GM18867 (cell line): ENCODE data around the gene KRTAP10-6.
"Not testable (repeated sequence)": the region's sequence is repeated elsewhere in the genome, so short reads cannot be mapped to it uniquely, and the experiment has no call there.

Experiments
- ATAC-seq: cut with Tn5 transposase; IDR thresholded peaks from one replicate; pipeline ENCODE4 v1.9.1; 2021; ENCODE audit warnings: mild to moderate bottlenecking, moderate library complexity; ENCODE audit not compliant: unreplicated experiment

The KRTAP10-6 gene

GRCh38 chr21:44592446-44593311 lies at the start of gene KRTAP10-6:
KRTAP10-6 (minus strand) TSS chr21:44592505; CDS start chr21:44592484, 21 bp downstream.
- ATAC-seq = no peak

- no peak for ATAC-seq
Observed at GRCh38 chr21:44640761-44641160, 48.5 kb upstream of the KRTAP10-6 start.

GRCh38 chr21:44639331-44639655 lies 47.0 kb upstream of the KRTAP10-6 start:
- ATAC-seq = no peak

DNA sequence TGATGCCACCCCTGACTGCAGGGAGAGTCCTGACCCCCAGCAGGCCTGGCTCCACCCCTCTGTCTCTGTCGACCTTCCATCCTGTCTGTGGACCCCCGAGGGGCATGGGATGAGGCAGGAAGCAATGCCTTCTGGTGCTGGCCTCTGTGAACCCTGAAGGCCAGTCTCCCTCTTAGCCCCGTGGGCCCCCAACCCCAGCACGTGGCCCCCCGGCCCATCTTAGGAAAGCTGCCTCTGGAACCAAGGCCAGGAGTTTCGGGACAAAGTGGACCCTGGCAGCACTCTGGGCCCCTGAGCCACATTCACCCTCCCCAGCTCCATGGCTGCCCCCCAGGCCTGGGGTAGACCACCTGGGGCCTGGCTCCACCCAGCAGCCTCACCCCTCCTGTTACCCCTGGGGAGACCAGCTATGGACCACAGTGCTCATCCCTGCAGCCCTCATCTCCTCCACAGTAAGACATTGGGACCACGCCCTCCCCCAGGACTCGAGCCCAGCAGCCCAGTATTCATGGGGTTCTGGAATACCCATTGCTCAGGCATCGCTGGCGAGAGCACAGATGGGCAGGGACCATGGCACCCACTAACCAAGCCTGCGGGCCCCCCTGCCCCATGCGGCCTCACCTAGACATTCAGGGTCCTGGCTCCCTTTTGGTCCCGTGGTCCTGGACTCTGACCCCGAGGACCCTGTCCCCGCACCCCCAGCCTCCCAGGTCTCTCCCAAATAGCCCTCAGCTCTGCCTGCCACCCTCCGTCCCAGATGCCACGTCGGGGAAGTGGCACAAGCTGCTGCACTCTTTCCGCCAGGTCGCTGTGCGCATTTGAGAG lies 46.4 kb upstream of the KRTAP10-6 start:
- not testable (repeated sequence) for ATAC-seq

DNA sequence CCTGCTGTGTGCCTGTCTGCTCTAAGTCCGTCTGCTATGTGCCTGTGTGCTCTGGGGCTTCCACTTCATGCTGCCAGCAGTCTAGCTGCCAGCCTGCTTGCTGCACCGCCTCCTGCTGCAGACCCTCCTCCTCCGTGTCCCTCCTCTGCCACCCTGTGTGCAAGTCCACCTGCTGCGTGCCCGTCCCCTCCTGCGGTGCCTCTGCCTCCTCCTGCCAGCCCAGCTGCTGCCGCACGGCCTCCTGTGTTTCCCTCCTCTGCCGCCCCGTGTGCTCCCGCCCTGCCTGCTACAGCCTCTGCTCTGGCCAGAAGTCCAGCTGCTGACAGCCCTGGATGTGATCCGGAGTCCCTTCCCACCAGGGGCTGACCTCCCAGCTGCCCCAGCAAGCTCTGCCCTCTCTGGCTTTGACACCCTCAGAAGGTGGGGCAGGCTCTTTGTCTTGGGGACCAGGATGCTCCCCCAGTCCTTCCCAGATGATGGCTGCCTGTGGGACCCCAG lies 45.6 kb upstream of the KRTAP10-6 start:
- ATAC-seq = not testable (repeated sequence)

GRCh38 chr21:44637018-44637850 lies 44.9 kb upstream of the KRTAP10-6 start, which contains the start of gene KRTAP10-10:
KRTAP10-10 (plus strand) TSS chr21:44637356; CDS start chr21:44637418, 62 bp downstream.
- no peak for ATAC-seq

DNA sequence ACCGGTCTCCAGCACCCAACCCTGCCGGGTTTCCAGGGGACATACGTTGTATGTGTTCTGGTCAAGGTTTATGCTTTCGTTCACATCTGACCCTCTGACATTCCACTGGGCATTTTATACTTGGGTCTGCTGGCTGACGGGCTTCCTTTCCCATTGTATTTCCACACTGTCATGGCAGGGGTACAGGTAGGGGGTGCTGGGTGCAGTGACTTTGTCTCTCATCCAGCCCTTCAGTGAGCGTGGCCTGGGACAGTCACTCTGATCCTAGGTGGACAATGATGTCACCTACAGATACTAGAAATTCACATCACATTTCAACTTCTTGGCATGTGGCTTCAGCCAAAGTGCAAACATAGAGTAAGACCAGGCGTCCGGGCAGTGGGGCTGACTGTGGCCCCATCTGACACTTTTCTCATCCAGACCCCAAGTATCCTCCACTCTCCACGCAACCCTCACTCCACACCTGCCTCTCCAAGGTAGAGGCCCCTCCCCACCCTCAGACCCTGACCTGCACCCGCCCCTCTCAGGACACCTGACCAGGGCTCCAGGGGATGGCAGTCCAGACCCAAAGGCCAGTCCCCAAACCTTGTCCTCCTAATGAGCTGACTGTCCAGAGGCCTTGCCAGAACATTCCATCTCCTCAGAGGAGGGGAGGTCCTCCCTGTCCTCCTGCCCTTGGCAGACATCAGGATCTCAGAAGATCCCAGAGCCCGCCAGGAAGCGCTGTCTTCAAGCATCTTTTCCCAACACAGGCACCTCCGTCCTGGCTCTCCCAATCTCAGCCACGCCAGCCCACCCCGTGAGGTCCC lies 44.1 kb upstream of the KRTAP10-6 start:
- no peak for ATAC-seq

GRCh38 chr21:44632067-44632466 lies 39.8 kb upstream of the KRTAP10-6 start:
- ATAC-seq = no peak

DNA sequence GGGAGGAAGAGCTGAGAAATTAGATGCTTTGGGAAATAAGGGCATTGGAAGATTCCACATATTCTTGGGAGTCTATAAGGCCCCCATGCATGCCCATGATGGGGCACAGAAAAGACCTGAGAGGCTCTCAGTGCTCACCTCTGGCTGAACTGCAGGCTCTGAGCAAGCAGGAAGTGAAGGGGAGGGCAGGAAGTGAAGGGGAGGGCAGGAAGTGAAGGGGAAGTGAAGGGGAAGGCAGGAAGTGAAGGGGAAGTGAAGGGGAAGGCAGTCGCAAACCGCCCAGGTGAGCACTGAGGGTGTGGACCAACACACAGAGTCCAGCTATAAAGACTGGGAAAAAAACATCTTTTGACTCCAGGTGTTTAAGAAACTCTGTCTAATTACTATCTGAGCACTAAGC lies 38.1 kb upstream of the KRTAP10-6 start:
- ATAC-seq = no peak

DNA sequence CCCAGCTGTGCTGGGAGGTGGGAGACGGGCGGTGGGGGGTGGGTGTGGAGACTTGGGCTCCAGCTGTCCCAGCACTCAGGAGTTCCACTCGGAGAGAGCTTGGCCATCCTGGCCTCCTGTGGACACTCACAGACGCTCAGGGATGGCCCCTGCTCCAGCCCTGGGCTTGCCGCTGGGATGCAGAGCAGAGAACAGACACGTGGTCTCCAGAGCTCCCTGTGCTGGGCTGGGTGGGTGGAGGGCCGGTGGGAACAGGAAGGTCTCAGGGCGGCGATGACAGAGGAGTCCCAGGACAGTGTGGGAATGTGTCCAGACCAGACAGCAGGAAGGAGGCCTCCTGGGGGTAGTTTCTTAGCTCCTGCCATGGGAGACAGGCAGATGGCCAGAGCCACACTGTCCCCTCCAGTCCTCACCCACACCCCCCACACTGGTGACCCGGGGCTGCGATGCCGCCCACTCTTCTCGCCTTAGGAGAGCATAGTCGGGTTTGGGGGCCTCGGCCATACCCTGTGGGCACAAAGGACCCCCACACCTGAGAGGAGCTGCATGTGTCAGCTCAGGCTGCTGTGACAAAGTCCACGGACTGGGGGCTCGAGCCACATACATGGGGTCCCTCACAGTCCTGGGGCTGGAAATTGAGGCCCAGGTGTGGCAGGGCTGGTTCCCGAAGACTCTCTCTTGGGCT lies 36.5 kb upstream of the KRTAP10-6 start:
- ATAC-seq = no peak

DNA sequence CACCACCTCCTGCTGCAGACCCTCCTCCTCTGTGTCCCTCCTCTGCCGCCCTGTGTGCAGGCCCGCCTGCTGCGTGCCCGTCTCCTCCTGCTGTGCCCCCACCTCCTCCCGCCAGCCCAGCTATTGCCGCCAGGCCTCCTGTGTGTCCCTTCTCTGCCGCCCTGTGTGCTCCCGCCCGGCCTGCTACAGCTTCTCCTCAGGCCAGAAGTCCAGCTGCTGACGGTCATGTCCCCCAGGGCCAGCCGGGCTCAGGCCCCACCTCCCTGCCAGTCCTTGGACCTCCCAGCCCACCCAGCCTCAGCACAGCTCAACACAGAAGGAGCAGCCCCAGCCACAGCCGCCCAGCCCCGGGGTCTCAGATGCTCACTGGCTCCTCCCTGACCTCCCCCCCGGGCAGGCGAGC lies 35.5 kb upstream of the KRTAP10-6 start:
- ATAC-seq = not testable (repeated sequence)

GRCh38 chr21:44627181-44627822 lies 35.0 kb upstream of the KRTAP10-6 start:
- not testable (repeated sequence) for ATAC-seq

- ATAC-seq = no peak
Observed at GRCh38 chr21:44626673-44627143, 34.4 kb upstream of the KRTAP10-6 start, which contains the start of gene KRTAP10-9. KRTAP10-9 (plus strand) TSS chr21:44627093; CDS start chr21:44627172, 79 bp downstream.

DNA sequence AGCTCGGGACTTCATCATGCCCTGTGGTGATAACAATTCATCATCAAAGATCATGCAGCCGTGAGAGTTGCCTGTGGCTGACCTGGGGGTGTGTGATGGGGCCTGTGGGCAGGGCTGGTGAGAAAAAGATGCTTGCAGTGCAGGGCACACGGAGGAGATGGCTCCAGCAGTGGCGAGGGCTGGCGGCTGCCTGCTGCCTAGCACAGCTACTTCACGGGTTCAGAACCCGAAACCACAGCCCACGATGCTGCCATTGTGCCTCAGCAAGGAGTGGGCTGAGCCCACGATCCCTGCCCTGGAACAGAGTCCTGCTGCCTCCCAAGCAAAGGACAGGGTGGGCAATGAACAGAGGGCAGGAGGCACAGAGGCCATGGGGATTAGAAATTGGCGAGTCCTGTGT lies 34.0 kb upstream of the KRTAP10-6 start:
- ATAC-seq = no peak

- ATAC-seq = no peak
Observed at GRCh38 chr21:44625756-44626155, 33.5 kb upstream of the KRTAP10-6 start.

GRCh38 chr21:44623575-44623974 lies 31.3 kb upstream of the KRTAP10-6 start:
- no peak for ATAC-seq

DNA sequence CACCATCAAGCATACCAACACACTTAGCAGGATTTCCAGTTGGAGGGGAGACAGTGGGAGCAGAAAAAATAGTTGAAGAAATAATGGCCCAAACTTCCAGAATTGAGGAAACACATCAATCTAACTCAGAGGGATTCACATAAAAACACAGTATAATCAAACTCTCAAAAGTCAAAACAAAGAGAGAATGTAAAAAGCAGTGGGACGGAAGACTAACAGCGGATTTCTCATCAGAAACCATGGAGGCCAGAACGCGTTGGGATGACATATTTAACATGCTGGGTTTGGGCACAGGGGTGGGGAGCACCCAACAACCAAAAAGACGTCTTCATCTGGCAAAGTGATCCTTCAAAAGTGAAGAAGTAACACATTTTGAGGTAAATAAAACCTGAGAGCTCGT lies 27.6 kb upstream of the KRTAP10-6 start:
- no peak for ATAC-seq

DNA sequence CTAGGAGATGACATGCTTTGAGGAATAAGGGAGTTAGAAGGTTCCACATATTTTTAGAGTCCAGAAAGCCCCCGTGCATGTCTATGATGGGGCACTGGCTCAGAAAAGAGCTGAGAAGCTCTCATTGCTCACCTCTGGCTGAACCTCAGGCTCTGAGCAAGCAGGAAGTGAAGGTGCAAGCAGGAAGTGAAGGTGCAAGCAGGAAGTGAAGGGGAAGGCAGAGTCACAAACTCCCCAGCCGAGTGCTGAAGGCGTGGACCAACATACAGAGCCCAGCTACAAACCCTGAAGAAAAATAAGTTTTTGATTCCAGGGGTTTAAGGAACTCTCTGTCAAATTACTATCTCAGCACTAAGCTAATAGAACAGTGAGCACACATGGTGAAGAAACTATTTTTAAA lies 26.6 kb upstream of the KRTAP10-6 start:
- ATAC-seq = no peak

- ATAC-seq = no peak
Observed at GRCh38 chr21:44618504-44618903, 26.2 kb upstream of the KRTAP10-6 start.
